CD14-positive monocyte (primary cell): Measurements from ENCODE around the gene HOXD12. TPM values are rescaled to one million over a fixed set of nuclear protein-coding genes. Genes with fewer than 3 reads are reported as not detected.
A peak's percentile ranks its signal among the peaks of the same experiment; 100 is the strongest.

Experiments
- DNase-seq, 3 donors: peaks; one replicate each; pipeline ENCODE4 v3.0.0-alpha.2; 2011 to 2022
- H2AFZ ChIP-seq: 2 replicates; pipeline ENCODE4 v1.6.0; 2012; ENCODE audit warnings: mild to moderate bottlenecking, low read depth, low read length, inconsistent platforms; ENCODE audit not compliant: insufficient read depth, poor library complexity, severe bottlenecking
- H3K27ac ChIP-seq, 2 donors: 1 replicate in 1 of 2; 2 replicates in 1 of 2; pipeline ENCODE4 v1.5.1; 2012 to 2013; ENCODE audit warnings: low read length in 2 of 2, control low read depth in 1 of 2, inconsistent platforms in 1 of 2, low read depth in 1 of 2, mild to moderate bottlenecking in 1 of 2
- H3K27me3 ChIP-seq, 2 donors: one replicate each; pipeline versions ENCODE4 v1.6.0 to v1.6.1; 2011 to 2013; ENCODE audit warnings: low read length in 2 of 2; ENCODE audit not compliant: control insufficient read depth in 2 of 2, insufficient read depth in 2 of 2
- H3K36me3 ChIP-seq, 2 donors: replicated peaks in 1 of 2; 1 replicate in 1 of 2; 2 replicates in 1 of 2; pipeline versions ENCODE4 v1.5.1 to v1.6.1; 2012 to 2013; ENCODE audit warnings: low read length in 2 of 2, control low read depth in 1 of 2, inconsistent platforms in 1 of 2, mild to moderate bottlenecking in 1 of 2; ENCODE audit not compliant: insufficient read depth in 2 of 2, control insufficient read depth in 1 of 2
- H3K4me1 ChIP-seq, 2 donors: 1 replicate in 1 of 2; 2 replicates in 1 of 2; pipeline versions ENCODE4 v1.5.1 to v1.6.1; 2012 to 2013; ENCODE audit warnings: low read length in 2 of 2, control low read depth in 1 of 2, inconsistent platforms in 1 of 2, mild to moderate bottlenecking in 1 of 2, moderate library complexity in 1 of 2; ENCODE audit not compliant: insufficient read depth in 2 of 2, control insufficient read depth in 1 of 2
- H3K4me2 ChIP-seq: replicated peaks from 2 replicates; pipeline ENCODE3; 2012; ENCODE audit warnings: low read length, moderate library complexity, mild to moderate bottlenecking; ENCODE audit not compliant: poor library complexity, severe bottlenecking; ENCODE audit errors: extremely low read depth
- H3K4me3 ChIP-seq, 3 experiments: fragments of 200-600 bp in 1 of 3; sonication (generic) in 1 of 3; replicated peaks in 1 of 3; 1 replicate in 2 of 3; 2 replicates in 1 of 3; pipeline ENCODE4 v1.5.1; 2011 to 2013; ENCODE audit warnings: low read length in 3 of 3, mild to moderate bottlenecking in 3 of 3, control low read depth in 2 of 3, low read depth in 2 of 3, inconsistent platforms in 1 of 3, moderate library complexity in 1 of 3
- H3K79me2 ChIP-seq: 2 replicates; pipeline ENCODE4 v1.6.0; 2012; ENCODE audit warnings: mild to moderate bottlenecking, control low read depth, inconsistent platforms, low read length, moderate library complexity; ENCODE audit not compliant: insufficient read depth
- H3K9ac ChIP-seq: 2 replicates; pipeline ENCODE4 v1.6.0; 2017; ENCODE audit warnings: low read length, mild to moderate bottlenecking; ENCODE audit not compliant: insufficient read depth, poor library complexity, severe bottlenecking
- H3K9me3 ChIP-seq, 2 donors: replicated peaks in 1 of 2; 1 replicate in 1 of 2; 2 replicates in 1 of 2; pipeline versions ENCODE4 v1.5.1 to v1.6.1; 2012 to 2013; ENCODE audit warnings: low read length in 2 of 2, control low read depth in 1 of 2; ENCODE audit not compliant: control insufficient read depth in 1 of 2, insufficient read depth in 1 of 2
- H4K20me1 ChIP-seq: 2 replicates; pipeline ENCODE4 v1.6.0; 2012; ENCODE audit warnings: mild to moderate bottlenecking, low read length, control low read depth, moderate library complexity; ENCODE audit not compliant: insufficient read depth
- H3K27ac Mint-ChIP-seq, 7 donors: one replicate each; pipeline ENCODE4 v1.8.0; 2020; ENCODE audit warnings: mild to moderate bottlenecking in 7 of 7, mixed read lengths in 7 of 7, moderate library complexity in 6 of 7, inconsistent platforms in 2 of 7
- H3K27me3 Mint-ChIP-seq, 3 donors: one replicate each; pipeline ENCODE4 v1.8.0; 2021 to 2022; ENCODE audit warnings: low read depth in 3 of 3, mild to moderate bottlenecking in 3 of 3, mixed read lengths in 3 of 3, moderate library complexity in 3 of 3, inconsistent platforms in 1 of 3
- H3K36me3 Mint-ChIP-seq, 2 donors: one replicate each; pipeline ENCODE4 v1.8.0; 2020; ENCODE audit warnings: mixed read lengths in 2 of 2, inconsistent platforms in 1 of 2, mild to moderate bottlenecking in 1 of 2
- H3K4me1 Mint-ChIP-seq: one replicate; pipeline ENCODE4 v1.8.0; 2020; ENCODE audit warnings: mild to moderate bottlenecking, mixed read lengths
- H3K4me3 Mint-ChIP-seq, 2 donors: one replicate each; pipeline ENCODE4 v1.8.0; 2020; ENCODE audit warnings: mild to moderate bottlenecking in 2 of 2, mixed read lengths in 2 of 2, moderate library complexity in 1 of 2
- H3K9me3 Mint-ChIP-seq, 7 donors: one replicate each; pipeline ENCODE4 v1.8.0; 2020 to 2022; ENCODE audit warnings: mixed read lengths in 7 of 7, mild to moderate bottlenecking in 6 of 7, moderate library complexity in 6 of 7, inconsistent platforms in 2 of 7
- WGBS: methylation state at CpG from one replicate; pipeline ENCODE4 v1.1.5; 2013; ENCODE audit warnings: missing lambda C conversion rate; ENCODE audit not compliant: insufficient coverage; 5-methylcytosine and 5-hydroxymethylcytosine counted together
- intact Hi-C, 2 donors: fragments of 100-400 bp; cut with micrococcal nuclease; formaldehyde crosslinking; loops; one replicate each; pipeline versions ENCODE4 v1.15.0 to v1.15.1; 2023
- polyA plus RNA-seq, 3 donors: library from polyadenylated mRNA; depleted of rRNA in 1 of 3; unstranded in 2 of 3; stranded (reverse) in 1 of 3; fragments of 300-500 nt in 2 of 3; fragments of >200 nt in 1 of 3; fragmentation: Illumina TruSeq in 2 of 3; gene quantifications; 1 replicate in 2 of 3; 2 replicates in 1 of 3; pipeline ENCODE4 v1.2.3, GENCODE V29; 2012 to 2021
- TF ChIP-seq, protein P1 (sequence below): fragments of 200-600 bp; IDR thresholded peaks from one replicate; pipeline ENCODE4 v1.8.0; 2022; ENCODE audit warnings: antibody characterized with exemption, mild to moderate bottlenecking

HOXD12 gene
- polyA plus RNA-seq, 3 donors = not detected

DNA sequence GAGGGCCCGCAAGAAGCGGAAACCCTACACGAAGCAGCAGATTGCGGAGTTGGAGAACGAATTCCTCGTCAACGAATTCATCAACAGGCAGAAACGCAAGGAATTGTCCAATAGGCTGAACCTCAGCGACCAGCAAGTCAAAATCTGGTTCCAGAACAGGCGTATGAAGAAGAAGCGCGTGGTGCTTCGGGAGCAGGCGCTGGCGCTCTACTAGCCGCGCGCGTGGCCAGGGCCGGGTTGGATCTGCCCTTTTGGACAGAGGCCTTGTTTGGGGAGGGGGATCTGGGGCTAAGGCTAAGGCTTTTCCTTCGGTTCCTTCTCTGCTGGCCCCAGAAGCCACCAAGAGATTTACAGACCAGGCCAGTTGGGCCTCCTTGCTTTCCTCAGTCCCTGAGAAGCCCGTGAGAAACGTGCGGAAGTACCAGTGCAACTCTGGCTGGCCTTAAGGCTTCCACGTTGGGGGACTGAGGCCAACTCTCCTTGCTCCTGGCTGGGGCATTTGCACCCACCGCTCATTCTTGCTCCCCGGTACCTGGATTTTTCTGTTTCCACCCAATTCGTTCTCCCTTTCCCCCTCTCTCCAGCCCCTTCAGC, 1.0 kb downstream of the HOXD12 start:
- Mint-ChIP-seq H3K9me3 (peaks cover 0 to 38% (median 26%) of the 10 kb centered on the region in 7 donors), H3K27ac (peak overlapping the region in 1 of 7 donors; percentile 42), H3K36me3 (peaks cover 0 to 3% of the 10 kb centered on the region in 2 donors), H3K27me3 (peaks cover 98 to 99% (median 99%) of the 10 kb centered on the region in 3 donors), H3K4me1 (peaks cover 30% of the 10 kb centered on the region), H3K4me3 (peak overlapping the region in 1 of 2 donors; percentile 71)
- peaks cover 0 to 77% of the 10 kb centered on the region in 2 donors for H3K9me3 ChIP-seq
- H3K9ac ChIP-seq = no peak overlapping the region
- no peak overlapping the region for H3K4me2 ChIP-seq
- no peak overlapping the region for H3K27ac ChIP-seq
- peaks cover 12 to 15% of the 10 kb centered on the region in 2 donors for H3K4me1 ChIP-seq
- H3K27me3 ChIP-seq = peaks cover 93 to 100% of the 10 kb centered on the region in 2 donors
- H4K20me1 ChIP-seq = no peaks in the 10 kb centered on the region
- no peaks in the 10 kb centered on the region for H3K36me3 ChIP-seq
- no peak for DNase-seq
- no peak overlapping the region for H2AFZ ChIP-seq
- WGBS = 11% methylated on average over 26 of the region's 28 CpGs
- TF ChIP-seq, protein P1, sequence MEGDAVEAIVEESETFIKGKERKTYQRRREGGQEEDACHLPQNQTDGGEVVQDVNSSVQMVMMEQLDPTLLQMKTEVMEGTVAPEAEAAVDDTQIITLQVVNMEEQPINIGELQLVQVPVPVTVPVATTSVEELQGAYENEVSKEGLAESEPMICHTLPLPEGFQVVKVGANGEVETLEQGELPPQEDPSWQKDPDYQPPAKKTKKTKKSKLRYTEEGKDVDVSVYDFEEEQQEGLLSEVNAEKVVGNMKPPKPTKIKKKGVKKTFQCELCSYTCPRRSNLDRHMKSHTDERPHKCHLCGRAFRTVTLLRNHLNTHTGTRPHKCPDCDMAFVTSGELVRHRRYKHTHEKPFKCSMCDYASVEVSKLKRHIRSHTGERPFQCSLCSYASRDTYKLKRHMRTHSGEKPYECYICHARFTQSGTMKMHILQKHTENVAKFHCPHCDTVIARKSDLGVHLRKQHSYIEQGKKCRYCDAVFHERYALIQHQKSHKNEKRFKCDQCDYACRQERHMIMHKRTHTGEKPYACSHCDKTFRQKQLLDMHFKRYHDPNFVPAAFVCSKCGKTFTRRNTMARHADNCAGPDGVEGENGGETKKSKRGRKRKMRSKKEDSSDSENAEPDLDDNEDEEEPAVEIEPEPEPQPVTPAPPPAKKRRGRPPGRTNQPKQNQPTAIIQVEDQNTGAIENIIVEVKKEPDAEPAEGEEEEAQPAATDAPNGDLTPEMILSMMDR = no peak
- H3K4me3 ChIP-seq = no peak overlapping the region
- H3K79me2 ChIP-seq = no peaks in the 10 kb centered on the region
- intact Hi-C loops = no loop called here

DNA sequence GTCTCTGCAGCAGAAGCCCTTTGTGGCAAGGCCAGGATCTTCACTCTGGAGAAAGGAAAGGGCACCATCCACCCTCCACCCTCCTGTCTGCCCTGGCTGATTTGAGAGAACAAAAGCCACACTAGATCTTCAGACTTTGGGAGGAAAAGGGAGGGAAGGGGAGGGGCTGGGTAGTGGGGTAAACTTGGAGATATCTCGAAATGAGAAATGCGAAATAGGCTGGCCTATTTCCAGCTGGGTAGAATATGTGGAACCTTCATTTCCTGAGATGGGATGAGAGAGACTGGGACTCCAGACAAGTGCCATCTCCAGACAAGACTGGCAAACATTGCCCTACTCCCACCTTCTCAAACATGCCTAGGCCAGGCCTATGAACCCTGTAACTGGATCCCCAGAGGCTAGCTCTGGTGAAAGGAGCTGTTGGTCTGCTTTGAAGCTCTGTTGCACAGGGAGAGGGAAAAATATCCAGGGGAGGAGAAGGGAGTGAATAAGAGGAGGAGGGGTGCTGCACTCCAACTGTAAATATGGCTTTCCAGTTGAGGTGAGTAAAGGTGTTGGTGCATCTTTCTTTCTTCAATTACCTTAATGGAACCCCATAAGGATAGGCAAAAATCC, 1.7 kb downstream of the HOXD12 start:
- Histone ChIP-seq H3K27ac (no peak overlapping the region), H3K9ac (no peak overlapping the region), H3K4me3 (no peak overlapping the region), H3K4me2 (no peak overlapping the region), H3K27me3 (peaks cover 91 to 100% of the 10 kb centered on the region in 2 donors), H3K9me3 (peaks cover 0 to 79% of the 10 kb centered on the region in 2 donors), H2AFZ (no peak overlapping the region), H4K20me1 (no peaks in the 10 kb centered on the region), H3K79me2 (no peaks in the 10 kb centered on the region), H3K36me3 (no peaks in the 10 kb centered on the region), H3K4me1 (peaks cover 12 to 17% of the 10 kb centered on the region in 2 donors)
- DNase-seq = no peak
- no peak overlapping the region for H3K27ac Mint-ChIP-seq
- H3K4me1 Mint-ChIP-seq = peaks cover 33% of the 10 kb centered on the region
- peak overlapping the region in 1 of 2 donors; percentile 71 for H3K4me3 Mint-ChIP-seq
- peaks cover 0 to 41% (median 31%) of the 10 kb centered on the region in 7 donors for H3K9me3 Mint-ChIP-seq
- TF ChIP-seq, protein P1 = no peak
- peaks cover 0 to 5% of the 10 kb centered on the region in 2 donors for H3K36me3 Mint-ChIP-seq
- H3K27me3 Mint-ChIP-seq = peaks cover 98 to 100% (median 99%) of the 10 kb centered on the region in 3 donors
- intact Hi-C loops = no loop called here
- WGBS = 7% methylated on average over 2 of the region's 2 CpGs
